SKM-1 (cell line): ENCODE data around the gene AQP5.
"Not testable (repeated sequence)": the region's sequence is repeated elsewhere in the genome, so short reads cannot be mapped to it uniquely, and the experiment has no call there.

Experiments used
- DNase-seq: peaks from one replicate; lab custom pipeline; 2025; ENCODE audit not compliant: unreplicated experiment; lab: John Stamatoyannopoulos, UW

The AQP5 gene

DNA sequence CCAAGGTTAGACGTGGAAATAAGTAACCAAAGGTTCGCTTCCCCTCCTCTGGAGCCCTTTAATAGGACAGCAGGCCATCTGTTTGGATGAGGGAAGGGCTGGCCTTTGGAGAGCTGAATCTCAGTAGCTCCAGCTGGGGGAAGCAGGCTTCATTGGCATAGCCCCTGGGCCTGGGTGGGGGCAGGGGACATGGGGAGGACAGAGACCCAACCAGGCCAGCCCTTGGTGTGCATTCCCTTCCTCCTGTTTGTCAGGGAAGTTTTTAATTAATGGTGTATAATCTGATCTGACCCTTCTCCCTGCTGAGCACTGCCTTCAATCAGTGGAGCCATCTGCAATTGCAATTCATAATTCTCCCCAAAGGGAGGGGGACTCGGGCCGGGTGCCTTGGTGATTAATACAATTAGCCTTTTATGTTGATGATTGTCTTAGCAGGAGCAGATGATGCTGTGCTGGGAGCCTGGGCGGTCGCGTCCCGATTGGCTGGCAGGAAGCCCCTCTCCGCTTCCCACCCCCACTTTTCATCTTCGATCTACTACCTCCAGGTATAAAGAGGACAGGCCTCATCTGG, 17.4 kb downstream of the AQP5 start:
- DNase-seq = no peak

DNA sequence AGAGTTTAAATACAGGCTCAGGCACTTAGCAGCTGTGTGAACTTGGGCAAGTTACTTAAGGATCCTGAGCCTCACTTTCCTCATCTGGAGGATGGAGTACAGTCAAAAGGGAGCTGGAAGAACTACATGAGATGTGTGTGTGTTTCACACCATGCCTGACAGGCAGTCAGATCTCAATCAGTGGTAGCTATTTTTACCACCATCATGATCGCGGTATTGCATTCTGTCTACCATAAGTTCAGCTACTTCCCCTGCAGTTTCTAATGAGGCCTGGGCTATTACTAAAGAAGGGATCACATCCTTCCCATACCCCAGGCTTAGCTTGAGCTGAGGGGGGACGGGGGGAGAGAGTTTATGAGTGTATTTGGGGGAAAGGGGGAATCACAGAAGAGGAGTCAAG, 18.1 kb downstream of the AQP5 start:
- no peak for DNase-seq

DNA sequence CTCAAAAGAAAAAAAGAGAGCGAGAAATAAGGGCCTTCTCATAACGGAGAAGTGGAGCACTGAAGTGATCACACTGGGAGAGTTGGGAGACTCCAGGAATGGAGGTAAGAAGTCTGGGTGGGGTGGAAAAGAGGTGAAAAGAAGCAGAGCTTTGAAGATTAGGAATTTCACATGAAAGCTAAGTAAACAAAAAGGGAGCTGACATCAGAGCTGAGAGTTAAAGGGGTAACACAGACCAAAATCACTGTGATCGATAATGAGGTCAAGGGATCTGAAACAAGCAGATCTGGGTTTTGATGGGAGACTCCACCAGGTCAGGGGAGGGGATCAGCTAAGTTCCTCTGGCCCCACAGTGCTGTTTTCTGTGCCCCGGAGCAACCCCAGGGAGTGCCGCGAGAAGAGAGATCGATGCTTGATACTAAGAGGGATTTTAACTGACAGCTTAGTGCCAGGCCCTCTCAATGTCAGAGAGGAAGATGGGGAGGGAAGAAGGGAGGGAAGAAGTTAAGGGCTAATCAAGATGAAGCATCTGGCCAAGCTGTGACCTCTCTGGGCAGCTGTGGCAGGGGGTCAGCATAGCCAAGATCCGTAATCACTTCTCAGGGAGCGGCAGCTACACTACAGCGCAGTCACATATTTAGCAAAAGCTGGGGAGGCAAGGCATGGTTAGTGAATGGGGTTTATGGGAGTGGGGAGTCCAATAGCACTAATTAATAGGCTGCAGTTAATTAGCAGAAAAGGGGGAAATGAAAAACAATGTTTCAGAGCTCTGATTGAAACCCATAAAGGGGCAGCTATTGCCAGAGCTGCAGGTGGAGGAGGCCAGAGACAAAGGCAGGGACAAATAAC, 19.1 kb downstream of the AQP5 start:
- DNase-seq = no peak

DNA sequence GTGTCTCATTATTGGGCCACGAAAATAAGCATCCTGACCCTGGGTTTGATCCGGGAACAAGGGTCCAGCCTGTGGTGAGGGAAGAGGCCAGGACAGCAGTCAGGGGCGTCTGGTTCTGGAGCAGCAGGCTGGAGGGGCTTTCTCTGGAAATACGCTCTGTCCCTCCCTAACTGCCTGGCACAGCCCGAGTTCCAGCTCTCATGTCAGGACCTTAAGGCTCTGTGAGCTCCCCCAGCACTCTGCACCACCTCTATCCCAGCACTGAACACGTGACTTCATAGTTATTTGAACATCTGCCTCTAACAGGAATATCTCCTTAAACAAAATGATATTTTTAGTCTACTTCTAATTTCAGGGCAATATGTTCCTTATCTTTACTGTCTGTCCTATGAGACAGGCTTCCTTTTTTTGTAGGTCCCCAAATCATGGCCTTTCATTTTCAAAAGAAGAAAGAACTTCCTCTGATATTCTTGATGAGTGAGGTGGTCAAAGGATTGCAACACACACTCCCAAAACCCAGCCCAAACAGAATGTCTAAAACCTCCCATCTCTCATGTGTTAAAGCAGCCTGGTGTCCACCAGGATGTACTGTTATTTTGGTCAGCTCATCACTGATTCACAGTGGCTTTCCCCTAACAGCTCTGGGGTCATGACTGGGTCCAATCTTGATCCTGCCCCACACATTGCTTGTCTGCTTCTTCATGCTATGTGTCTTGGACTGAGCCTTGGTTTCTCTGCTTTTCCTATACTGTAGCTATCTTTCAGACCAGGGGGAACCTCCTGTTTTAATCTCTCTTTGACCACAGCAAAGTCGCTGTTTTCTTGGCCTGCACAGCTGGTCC, 20.8 kb downstream of the AQP5 start:
- DNase-seq = no peak

DNA sequence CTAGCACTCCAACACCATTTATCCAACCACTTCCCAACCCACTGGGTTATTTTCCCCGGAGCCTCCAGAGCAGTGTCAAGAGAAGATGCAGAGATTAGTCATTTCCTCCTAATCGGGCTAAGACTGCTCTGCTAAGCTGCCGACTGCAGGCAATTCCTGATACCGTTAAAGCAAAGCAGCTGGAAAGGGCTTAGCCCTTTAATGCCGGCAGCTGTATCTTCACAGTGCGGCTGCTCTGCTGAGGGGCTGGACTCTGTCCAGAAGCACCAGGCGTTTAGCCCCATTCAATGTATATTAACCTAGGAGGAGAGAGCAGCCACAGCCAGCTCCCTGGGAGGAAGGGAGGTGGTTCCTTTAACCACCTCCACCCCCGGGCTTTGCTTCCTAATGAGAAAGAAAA, 22.2 kb downstream of the AQP5 start:
- no peak for DNase-seq

DNA sequence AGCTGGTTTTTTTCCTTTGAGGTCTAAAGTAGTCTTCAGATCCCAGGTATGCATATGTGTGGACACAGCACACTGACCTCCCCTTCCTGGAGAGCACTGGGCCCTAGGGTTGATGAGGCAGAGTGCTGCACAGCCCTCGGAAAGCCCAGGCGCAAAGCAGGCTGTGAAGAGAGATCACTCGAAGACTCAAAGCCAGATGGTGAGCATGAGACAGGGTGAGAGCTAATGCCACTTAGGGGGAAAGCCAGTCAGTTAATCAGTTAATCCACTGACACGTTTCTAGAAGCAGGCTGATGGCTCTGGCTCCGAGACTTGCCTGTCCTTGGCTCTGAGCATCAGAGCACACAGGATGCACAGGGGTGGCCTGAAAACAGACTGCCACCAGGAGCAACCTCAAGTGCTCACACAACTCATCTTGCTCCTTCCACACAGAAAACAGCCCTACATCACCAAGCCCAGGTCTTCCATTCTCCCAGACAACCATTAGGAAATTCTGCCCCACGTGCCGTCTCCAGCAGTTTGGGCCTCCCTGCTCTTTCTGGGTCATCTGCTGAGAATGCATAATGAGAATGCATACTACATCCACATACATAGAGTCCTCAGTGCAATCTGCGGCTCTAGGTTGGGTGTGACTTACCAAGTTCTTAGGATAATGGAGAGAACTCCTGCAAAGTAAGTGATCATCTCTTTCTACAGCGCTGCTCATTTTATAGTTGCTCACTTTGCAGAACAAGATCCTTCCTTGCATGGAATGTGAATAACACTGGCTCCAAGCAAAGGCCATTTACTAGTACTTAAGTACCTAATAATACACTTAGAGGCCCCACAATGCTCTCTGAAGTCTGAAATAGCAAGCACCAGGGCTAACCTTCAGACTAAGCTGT, 23.0 kb downstream of the AQP5 start:
- DNase-seq = no peak

DNA sequence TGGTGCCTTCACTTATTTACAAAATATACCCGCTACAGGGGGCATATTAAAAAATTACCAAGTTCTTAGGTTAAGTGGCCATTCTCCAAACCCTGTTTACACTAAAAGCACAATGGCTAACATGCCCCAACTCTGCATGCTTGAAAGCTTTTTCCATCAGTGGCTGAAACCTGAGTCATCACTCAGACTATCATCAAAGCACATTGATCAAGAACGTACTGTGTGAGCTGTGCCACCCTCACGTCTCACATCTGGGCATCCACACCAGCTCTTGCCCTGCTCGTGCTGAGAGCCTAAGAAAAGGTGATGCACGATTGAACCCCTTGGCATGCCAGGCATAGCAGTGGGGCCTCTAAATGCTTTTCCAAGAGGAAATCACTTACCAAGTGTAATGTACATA, 24.3 kb downstream of the AQP5 start:
- no peak for DNase-seq

DNA sequence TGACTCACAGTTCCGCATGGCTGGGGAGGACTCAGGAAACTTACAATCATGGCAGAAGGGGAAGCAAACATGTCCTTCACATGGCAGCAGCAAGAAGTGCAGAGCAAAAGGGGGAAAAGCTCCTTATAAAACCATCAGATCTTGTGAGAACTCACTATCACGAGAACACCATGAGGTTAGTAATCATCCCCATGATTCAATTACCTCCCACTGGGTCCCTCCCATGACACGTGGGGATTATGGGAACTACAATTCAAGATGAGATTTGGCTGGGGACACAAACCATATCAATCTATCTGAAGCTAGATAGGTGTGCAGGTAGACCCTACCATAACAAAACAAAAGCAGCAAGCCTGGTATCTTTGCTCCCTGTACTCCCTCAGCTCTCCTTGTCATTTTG, 24.8 kb downstream of the AQP5 start:
- not testable (repeated sequence) for DNase-seq

DNA sequence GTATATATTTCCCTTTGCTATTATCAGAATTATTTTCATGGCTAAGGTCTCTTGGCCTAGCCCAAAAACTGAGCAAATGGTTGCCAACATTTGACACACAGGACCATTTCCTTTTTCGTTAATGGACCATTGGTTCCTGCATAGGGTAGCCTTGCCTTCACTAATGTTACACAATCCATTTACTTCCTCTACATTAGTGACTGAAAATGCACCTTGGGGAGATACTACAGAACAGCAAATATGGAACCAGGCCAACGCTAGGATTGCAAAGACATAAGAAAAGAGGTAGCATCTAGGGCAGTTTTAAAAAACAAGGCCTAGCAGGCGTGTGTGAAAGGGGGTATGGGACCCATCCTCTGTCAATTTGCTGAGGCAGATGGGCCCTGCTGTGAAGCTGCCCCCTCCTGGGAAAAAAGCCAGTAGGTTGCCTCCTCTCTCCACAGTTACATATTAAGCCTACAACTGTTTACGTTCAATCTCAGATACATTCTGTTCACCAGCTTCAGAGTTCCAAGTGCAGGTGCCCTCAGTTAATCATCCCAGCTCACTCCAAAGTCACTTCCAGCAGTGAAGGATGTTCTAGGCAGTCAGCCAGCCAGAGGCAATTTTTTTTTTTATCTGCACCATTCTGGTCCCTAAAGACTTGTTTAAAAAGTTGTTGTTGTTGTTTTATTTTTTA, 26.1 kb downstream of the AQP5 start:
- DNase-seq = peak; percentile 50

DNA sequence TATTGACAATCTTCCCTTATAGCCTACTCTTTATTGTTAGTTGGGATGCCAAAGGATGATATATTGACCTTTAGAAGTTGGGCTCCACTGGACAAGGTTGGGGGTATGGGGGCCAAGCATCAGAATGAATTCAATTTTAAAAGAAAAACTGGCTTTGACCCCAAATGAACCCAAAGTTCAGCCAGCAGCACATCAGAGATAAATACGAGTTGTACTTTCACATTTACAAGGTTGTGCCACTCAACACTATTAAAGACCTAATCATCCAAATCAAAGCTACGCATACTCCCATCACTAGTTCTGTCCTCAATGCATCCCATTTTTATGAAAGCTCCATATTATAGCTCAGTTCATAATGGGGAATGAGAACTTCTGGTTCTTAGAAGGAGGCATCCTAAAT, 27.7 kb downstream of the AQP5 start:
- DNase-seq = not testable (repeated sequence)

DNA sequence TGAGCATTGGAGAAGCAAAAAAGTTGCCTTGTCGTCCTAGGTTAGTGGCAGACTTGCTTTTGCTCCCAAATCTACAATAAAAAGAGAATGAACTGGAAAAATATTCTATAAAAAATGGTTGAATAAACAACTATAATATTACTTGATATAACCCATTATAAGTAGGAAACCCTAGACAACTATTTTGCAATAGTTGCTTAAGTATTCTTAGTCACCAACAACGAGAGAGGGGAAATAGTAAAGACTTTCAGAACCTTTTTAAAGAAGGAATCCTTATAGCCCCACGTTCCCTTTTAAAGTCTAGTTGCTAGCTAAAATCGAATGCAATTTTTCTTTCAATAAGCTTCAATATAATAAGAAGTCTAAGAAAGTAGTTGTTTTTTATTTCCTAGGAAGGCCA, 28.6 kb downstream of the AQP5 start:
- DNase-seq = no peak

DNA sequence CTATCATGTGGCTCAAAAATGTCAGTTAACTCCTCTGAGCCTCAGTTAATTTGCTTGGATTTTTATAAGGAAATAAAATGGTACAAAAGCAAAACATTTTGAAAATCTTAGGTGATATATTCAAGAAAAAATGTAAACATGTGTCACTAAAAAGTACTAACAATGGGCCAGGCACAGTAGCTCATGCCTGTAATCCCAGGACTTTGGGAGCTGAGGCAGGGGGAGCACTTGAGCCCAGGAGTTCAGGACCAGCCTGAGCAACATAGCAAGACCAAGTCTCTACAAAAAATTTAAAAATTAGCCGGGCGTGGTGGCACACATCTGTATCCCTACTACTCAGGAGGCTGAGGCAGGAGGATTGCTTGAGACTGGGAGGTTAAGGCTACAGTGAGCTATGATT, 36.8 kb downstream of the AQP5 start:
- no peak for DNase-seq

DNA sequence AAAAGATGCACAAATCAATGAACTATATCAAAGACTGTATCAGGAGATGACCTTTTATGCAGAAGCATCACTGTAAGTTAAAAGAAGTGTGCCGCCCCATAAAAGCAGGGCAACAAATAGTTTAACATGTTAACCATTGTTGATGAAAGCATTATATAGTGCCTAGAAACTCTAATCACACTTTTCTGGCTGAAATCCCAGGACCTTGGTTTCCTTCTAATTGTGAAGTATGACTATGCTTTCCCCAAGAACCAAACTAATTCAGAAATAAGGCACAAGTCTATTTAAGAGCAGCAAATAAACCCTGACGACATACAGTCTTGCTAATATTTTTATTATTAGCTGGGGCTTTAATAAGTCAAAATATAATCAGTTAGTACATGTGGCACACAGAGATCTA, 41.9 kb downstream of the AQP5 start:
- no peak for DNase-seq

DNA sequence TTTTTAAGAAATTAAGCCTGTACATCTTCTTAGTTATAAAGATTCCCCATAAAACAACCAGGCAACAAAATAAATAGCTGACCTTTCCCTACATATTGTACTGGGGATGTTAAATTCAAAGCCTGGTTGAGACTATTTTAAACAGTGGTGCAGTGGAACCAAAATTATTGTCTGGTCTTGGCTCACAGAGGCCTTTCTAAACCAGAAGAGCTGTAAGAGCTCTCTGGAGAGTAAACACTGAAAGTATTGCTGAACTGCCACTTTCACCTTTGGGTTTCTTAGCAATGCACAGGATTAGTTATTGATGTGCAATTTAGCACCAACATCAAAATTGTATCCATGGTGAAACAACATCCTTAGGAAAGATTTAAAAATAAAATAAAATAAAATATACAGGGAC, 43.0 kb downstream of the AQP5 start:
- no peak for DNase-seq

DNA sequence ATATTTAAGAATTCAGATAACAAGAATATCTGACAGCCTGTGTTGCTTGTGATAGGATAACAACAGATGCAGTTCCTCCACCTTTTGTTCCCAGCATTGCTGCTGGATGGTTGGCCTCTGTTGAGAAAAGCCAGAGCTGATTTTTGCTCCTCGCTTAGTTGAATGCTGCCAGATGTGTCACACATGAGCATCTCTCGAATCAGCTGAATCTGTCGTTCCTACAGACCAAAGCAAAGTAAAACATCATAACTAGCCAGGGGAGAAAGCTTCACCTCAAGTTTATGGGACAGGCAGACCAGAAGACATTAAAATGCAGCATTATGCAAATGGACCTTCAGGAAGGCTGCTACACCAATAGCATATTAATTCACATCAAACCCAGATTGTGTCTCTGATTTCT, 43.5 kb downstream of the AQP5 start:
- DNase-seq = no peak

DNA sequence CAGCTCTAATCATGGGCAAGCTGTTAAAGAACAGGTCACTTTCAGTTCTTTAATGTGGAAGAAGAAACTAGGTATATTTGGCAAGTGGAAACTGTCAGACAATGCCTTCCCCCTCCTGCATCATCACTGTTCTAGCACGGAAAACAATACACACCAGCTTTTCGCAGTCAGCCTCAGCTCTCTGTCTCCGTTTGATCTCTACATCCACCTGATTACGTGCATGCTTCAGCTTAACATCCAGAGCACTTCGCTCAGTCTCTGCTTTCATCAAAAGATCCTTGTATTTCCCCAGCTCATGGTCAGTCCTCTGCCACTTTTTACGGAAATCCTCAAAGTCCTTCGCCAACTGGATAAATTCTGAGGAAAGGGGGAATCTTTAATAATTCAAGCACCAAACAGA, 44.6 kb downstream of the AQP5 start:
- no peak for DNase-seq

DNA sequence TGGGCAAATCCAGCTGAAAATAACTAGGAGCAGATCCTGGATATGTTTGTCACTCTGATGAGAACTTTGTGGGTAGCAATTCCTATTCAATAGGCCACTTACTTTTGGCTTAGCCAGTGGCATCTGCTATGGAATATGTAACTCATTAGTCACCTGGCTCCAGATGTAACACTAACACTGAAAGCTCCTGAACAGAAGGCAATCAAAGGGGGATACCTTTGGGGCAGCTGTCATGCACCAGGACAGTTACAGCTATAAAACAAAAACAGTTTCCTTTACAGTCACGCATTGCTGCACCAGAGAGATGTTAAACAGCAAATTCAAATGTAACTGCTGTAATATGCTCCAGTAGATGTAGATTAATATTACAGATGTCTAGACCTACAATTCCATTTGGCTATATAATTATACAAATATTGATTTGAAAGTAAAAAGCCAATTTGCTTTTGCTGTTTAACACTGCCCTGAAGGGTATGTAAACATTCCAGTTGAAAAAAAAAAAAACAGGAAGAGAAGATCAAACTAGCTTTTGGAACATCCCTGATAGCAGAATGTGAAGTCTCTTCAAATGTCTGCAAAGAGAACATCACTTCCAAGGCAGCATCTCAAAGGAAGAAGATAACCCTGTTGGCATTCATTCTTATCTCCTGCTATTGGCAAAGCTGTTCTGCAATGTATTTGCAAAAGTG, 45.2 kb downstream of the AQP5 start:
- DNase-seq = no peak

DNA sequence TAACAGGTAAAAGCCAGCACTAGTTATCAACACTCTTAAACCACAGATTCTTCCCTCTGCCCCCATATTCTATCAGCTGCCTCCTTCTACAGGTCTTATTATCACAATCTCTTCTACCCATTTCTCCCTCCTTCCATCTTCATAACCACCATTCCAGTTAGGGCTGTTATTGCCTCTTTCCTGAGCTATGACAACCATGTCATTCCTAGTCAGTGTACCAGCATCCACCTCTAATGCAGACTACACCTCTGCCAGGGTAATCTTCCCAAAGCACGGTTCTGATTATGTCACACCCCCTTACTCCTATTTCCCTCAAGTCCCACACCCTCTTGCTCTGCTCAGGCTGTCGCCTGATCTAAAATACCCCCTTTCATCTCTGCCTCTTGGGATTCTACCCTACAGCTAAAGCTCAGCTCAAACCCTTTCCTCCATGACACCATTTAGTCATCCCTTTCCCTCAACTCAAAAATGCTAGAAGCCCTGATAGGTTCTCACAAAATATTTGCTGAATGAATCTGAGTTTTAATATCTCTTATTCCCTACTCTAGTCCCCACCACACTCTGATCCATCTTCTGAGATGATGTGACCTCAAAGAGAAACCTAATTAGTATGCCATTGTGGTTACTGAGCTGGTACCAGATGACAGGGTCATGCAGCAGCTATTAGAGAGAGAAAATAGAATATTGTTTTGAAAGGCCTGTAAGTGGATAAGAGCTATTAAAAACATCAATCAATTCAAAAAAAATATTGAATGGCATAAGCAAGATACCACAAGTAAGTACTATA, 51.9 kb downstream of the AQP5 start:
- no peak for DNase-seq

DNA sequence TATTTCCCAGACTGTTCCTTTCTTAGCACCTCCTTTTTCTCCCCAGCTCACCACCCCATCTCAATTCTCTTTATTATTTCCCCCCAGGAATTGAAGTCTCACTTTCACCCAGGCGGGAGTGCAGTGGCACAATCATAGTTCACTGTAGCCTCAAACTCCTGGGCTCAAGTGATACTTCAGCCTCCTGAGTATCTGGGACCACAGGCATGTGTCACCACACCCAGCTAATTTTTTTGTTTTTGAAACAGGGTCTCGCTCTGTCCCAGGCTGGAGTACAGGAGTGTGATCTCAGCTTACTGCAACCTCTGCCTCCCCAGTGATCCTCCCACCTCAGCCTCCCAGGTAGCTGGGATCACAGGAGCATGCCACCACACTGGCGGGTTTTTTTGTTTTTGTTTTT, 52.7 kb downstream of the AQP5 start:
- no peak for DNase-seq
